NCI-H510A (cell line): ENCODE measurements around the gene PPM1M.
"Not testable (repeated sequence)": the region's sequence is repeated elsewhere in the genome, so short reads cannot be mapped to it uniquely, and the experiment has no call there.

ENCODE experiments used
- DNase-seq: peaks from one replicate; lab custom pipeline; 2025; lab: John Stamatoyannopoulos, UW

Gene PPM1M

DNA sequence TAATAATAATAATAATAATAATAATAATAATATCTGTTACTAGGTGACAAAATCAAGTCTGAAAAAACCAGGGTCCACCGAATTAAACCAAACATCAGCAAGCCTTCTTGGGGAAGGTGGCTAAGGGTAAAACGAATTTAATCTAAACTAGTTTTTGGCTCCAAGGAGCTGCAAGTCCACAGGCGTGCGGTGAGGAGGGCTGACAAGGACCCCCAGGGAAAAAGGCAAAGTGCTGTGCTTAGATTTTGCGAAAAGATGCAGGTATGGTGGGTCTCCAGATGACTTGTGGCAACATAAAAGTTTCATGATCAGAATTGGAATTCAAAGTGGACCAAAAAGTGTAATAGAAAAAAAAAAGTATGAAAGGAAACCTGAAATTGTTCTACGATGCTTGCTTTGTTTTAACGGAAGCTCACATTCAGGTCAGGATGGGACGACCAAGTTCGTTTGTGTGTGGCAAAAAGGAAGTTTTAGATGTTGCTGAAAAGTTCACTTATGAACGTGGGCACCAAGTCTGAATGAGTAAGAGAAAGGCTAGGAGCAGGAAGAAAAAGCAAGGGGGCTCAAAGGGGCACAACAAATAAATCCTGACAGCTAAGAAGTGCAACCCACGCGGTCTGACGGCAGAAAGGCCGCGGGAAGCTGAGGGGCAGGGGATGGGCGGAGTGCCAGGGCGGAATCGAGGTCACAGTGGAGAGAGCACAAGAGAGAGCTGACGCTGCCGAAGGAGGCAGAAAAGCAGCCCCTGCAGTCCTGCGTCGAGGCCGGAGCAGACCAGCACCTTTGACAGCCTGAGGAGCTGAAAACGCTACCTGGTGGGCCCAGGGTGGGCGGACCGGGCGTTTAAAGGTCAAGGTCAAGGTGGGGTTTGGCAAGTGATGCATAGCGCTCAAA is 31.8 kb downstream of the PPM1M start:
- peak; percentile 27 for DNase-seq

DNA sequence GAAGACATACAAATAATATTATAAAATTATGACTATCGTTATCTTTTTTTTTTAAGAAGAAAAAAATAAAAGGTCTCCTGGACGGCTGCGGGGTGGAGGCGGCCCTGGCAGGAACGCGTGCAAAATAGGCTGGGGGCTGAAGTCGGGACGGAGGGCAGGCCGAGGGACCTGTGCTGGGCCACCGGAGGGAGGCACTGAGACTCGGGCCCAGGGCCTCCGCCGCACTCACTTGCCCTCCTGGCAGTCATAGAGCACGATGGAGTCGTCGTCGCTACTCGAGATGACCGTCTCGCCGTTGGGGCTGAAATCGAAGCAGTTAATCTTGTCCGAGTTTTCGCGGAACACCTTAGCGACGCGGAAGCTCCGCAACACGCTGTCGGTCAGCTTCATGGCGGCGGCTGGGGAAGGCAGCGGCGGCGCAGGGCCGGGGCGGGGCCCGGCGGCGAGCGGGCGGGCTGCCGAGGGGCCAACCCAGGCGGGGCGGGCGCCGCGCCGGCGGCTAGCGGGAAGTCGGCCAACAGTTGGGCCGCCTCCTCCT is 32.5 kb downstream of the PPM1M start:
- DNase-seq = no peak

DNA sequence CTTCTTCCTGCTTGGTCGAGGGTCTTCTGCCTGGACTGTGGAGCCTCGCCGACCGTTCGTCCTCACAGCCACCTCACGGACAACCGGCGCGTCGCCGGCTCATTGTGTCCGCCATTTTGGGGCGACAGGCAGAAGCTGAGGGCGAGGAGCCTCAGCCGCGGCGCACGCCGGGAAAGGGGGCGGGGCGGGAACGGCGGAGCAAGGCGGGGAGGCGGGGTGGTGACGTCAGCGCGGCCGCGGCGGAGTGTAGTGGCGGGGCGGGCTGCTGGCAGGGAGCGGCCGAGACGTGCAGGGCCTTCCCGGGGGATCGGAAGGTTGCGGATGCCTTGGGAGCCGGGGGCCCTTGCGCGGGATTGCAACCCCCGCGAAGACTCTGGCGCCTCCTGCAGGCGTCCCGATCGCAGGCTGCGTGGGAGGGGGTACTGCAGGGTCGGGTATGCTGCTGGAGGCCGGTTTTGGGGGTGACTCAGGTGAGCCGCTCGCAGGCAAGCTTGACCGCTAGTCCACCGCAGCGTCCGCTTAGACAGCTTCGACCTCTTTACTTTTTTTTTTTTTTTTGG is 33.0 kb downstream of the PPM1M start, which contains the start of gene WDR82:
TSS of gene WDR82 (minus strand) at position 140 of the 560 bp plus-strand sequence. CDS start 288 bp downstream, outside the sequence.
- peak; percentile 78 for DNase-seq

DNA sequence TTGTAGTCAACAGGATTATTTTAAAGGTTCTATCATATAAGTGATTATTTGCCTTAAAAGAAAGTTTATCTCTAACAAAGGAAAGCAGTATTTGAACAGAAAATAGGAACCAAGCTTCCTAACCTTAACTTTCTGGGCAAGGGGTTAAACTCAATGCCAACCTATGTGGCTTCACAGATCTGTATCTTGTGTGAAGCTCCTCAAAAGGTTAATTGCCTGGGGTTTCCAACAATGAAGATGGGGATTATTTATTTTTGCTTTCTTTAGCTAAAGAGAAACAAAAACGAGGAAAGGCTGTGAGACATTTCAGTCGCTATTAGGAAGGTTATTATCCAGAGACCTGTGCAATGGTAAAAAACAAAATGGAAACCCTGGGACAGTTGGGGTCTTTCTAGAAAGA is 34.0 kb downstream of the PPM1M start:
- no peak for DNase-seq

DNA sequence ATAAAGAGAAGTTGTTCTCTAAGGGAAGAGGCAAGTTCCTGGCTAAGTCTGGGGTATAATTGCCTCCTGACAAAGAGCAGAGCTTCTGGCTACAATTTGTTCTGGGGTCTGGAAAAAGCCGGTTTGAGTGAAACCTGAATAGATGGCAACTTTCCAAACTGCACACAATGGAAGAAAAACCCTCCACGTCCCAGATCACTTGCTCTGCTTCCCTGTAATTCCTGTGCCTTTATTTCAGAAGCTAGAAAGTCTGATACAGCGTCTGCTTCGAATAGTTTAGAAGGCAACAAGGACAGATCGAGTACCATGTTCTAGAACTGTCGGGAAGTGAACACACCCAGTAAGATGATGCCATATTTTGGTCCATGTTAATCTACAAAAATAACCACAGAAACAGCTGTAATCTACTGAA is 34.5 kb downstream of the PPM1M start:
- DNase-seq = no peak

DNA sequence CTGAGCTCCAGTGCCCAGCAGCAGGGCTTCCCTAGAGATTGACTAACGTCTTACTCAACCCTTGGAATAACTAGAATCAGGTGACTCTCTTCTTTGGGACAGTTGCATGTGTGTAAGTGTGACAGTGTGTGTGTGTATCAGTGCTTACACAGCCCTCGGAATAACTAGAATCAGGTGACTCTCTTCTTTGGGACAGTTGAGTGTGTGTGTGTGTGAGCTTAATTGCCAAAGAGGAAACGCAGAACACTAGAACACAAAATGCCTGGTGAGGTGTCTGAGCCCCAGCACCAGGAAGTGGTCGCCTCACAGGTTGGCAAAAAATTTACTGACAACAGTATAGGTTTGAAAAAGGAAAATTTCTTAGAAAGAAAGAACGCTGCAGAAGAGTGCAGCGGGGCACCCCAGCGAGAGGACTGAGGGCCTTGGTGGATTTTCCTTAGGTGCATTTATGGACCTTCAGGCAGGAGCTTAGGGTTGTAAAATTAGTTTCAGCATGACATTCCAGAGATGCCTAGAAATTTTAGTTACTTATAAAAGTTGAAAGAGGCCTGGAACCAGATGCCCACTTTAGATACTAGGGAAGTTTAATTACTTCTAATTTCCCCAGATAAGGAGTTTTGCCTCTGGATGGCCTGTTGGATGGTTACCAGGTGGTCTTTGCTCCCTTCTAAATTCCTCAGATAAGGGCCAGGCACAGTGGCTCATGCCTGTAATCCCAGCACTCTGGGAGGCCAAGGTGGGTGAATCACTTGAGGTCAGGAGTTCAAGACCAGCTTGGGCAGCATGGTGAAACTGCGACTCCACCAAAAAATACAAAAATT is 36.6 kb downstream of the PPM1M start:
- DNase-seq = no peak

DNA sequence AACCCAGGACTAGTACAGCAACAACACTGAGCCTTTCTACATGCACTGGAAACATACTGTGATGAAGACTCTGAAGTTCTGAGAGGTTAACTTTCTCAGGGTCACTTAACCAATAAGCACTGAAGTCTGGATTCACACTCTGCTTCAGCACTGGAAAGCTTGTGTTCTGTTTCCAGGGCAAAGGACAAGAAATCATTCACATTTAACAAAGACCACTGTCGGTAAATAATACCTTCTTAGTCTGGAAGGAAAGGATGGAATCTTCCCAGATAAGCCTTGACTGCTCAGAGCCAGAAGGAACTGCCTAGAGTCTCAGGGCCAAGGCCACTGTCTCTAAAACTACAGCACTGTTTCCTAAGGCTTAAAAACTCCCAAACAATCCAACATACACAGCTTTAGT is 37.7 kb downstream of the PPM1M start:
- DNase-seq = no peak

DNA sequence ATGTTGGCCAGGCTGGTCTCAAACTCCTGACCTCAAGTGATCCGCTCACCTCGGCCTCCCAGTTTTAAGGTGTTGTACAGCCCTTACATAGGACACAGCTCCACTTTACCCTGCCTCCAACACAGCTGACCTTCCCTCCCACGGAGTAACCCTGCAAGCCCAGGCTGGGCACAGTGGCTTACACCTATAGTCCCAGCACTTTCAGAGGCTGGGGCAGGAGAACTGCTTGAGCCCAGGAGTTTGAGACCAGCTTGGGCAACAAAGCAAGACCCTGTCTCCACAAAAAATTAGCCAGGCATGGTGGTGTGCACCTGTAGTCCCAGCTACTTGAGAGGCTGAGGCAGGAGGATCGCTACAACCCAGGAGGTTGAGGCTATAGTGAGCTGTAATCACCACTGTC is 38.5 kb downstream of the PPM1M start:
- not testable (repeated sequence) for DNase-seq

DNA sequence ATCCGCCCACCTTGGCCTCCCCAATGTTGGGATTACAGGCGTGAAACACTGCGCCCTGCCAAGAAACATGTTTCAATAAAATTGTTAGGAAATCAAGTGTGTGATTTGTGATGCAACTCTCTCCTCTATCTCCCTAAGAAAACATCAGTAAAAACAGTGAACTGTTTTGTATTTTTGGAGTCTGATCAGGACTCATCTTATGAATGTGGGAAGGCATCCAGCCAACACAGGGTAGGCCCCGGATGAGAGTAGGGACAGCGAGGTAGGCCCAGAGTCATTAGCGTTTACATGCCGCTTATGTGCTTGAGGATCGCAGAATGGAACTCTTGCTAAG is 41.2 kb downstream of the PPM1M start:
- DNase-seq = no peak

DNA sequence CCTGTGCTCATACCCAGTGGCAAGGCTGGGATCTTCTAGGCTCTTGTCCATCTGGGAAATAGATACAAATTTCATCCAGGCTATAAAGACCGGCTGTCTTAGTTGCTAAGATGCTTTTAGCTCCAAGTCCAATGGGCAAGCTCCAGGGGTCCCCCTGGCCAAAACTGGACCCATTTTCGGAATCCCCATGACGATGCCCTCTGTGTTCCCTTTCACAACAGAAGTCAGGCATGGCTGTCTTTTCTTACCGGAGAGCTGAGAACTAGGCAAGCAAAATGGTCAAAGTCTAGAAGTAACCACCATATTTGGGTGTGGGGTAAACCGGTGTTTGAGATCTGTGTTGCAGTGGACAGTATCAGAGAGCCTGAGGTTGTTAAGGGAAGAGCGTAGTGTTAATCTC is 43.1 kb downstream of the PPM1M start:
- DNase-seq = no peak

DNA sequence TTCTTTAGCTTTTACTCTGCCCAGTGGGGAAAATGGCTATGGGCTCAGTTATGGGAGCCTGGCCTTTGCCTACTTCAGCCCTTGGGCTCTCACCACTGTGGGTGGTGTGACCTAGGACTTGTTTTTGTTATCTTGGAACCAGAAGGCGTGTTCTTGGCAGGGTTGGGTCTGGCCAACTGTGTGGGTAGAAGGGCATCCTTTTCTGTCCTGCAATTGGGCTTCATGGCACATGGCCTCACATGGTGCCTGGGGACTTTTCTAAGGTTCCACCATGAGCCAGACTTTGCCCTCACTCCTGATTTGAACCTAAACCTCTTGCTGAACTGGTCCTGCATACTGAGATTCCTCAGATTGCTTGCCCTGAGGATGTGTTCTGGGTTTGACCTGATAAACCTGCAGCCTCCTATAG is 43.8 kb downstream of the PPM1M start:
- DNase-seq = no peak

DNA sequence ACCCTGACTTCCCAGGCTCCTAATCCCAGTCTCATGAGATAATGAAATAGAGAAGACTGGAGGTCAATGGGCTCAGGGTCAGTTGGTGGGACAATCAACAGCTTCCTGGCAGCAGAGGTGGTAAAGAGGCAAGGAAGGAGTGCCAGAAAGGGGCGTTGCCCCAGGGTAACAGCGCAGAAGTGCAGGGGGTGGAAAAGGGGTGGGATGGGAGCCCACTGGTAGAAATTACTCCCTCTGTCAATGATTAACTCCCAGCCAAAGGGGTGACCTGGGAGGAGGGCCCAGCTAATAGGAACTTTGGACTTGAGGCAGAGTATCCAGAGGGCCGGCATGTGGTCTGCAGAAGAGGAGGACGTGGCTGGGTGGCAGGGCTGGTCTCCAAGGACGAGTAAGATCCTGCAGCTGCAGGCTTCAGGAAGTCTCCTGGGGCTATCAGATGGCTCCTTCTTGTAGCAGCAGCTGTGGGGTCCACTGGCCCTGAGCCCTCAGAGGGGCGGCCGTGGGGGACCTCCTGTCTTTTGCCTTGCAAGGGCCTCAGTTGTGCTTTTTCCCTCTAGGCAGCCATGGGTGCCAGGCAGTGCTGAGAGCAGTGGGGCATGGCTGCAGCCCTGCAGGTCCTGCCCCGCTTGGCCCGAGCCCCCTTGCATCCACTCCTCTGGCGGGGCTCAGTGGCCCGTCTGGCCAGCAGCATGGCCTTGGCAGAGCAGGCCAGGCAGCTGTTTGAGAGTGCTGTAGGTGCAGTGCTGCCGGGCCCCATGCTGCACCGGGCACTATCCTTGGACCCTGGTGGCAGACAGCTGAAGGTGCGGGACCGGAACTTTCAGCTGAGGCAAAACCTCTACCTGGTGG is 44.4 kb downstream of the PPM1M start:
- no peak for DNase-seq

DNA sequence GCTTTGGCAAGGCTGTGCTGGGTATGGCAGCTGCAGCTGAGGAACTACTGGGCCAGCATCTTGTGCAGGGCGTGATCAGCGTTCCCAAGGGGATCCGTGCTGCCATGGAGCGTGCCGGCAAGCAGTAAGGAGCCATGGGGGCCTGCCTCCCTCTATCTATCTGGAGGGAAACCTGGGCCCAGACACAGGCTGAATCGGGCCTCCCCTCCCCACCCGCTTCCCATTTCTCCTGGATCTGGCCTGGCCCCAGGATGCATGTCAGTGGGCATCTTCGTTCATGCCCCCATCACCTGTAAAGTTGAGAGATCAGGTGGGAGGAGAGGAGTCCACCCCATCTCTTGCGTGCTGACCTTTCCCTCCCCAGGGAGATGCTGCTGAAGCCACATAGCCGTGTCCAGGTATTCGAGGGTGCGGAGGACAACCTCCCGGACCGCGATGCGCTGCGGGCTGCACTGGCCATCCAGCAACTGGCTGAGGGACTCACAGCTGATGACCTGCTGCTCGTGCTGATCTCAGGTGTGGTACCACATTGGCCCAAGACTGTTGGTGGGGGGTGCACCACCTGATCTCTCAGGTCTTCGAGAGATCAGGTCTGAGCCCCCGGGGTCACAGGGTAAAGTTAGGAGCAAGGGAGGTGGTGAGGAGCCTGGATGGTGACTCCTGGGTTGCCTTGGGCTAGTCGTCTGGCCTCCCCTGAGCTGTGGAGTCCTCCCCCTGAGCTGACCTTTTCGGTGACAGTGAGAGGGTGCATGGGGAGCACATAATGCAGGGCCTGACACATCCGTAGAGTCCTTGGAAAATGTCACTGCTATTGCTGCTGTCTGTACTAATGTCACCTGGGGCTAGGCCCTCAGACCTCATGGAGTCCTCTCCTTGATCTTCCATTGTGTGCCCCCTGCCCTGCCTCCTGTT is 45.3 kb downstream of the PPM1M start:
- no peak for DNase-seq

DNA sequence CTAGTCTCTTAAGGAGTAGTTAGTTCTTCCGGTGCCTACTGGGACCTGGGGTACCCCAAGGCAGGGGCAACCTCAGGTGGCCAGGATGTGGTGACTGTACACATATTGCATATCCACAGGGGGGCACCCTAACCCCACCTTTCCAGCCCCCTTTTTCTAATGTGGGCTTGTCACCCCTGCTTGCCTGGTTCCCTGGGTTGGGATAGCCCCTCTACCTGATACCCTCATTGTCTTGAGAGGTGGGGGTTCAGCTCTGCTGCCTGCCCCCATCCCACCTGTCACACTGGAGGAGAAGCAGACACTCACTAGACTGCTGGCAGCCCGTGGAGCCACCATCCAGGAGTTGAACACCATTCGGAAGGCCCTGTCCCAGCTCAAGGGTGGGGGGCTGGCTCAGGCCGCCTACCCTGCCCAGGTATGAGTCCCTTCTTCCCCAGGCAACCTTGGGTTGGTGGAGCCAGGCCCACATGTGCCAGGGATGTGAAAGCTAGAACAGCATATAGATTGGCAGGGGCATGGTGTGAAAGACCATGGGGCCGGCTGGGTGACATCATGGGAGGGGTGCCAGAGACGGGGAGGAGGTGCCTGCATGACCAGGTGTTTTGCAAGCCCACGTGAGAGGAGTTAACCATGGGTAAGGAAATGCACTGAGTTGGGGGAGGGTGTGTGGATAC is 46.1 kb downstream of the PPM1M start:
- no peak for DNase-seq

DNA sequence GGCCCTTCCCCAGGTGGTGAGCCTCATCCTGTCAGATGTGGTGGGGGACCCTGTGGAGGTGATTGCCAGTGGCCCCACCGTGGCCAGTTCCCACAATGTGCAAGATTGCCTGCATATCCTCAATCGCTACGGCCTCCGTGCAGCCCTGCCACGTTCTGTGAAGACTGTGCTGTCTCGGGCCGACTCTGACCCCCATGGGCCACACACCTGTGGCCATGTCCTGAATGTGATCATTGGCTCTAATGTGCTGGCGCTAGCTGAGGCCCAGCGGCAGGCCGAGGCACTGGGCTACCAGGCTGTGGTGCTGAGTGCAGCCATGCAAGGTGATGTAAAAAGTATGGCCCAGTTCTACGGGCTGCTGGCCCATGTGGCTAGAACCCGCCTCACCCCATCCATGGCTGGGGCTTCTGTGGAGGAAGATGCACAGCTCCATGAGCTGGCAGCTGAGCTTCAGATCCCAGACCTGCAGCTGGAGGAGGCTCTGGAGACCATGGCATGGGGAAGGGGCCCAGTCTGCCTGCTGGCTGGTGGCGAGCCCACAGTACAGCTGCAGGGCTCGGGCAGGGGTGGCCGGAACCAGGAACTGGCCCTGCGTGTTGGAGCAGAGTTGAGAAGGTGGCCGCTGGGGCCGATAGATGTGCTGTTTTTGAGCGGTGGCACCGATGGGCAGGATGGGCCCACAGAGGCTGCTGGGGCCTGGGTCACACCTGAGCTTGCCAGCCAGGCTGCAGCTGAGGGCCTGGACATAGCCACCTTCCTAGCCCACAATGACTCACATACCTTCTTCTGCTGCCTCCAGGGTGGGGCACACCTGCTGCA is 46.9 kb downstream of the PPM1M start:
- DNase-seq = no peak

DNA sequence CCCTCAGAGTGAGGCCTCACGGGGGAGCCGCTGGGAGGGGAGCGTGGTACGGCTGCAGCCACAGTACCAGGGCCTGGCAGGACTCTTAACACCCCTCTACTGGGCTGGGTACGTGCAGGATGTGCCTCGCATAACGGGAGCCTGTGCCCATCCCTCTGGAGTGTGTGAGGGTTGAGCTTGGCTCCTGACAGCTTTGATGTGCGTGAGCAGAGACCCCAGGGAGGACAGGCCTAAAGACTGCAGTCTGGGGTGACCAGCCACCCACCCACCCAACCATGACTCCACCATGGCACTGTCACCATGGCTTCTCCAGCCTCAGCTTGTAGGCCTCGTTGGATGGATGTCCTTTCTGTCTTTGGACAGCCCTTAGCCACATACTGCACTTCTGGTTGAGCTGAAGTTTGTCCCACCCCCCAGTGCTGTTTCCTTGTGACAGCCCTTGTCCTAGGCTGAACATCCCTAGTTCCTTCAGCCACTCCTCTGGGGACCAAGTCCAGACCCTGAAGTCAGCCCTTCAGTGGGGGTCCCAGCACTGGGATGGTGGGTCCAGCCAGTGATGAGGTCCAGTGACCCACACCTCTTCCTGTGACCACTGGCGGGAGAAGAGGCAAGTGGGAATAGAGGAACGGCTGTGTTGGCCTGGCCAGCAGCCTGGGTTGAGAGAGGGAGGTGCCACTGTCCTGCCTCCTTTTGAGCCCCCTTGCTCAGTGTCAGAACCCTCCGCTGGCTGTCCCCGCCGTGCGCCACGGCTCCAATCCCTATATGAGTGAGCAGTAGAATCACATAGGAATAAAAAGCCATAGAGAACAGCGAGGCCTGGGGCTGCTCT is 48.1 kb downstream of the PPM1M start:
- no peak for DNase-seq

DNA sequence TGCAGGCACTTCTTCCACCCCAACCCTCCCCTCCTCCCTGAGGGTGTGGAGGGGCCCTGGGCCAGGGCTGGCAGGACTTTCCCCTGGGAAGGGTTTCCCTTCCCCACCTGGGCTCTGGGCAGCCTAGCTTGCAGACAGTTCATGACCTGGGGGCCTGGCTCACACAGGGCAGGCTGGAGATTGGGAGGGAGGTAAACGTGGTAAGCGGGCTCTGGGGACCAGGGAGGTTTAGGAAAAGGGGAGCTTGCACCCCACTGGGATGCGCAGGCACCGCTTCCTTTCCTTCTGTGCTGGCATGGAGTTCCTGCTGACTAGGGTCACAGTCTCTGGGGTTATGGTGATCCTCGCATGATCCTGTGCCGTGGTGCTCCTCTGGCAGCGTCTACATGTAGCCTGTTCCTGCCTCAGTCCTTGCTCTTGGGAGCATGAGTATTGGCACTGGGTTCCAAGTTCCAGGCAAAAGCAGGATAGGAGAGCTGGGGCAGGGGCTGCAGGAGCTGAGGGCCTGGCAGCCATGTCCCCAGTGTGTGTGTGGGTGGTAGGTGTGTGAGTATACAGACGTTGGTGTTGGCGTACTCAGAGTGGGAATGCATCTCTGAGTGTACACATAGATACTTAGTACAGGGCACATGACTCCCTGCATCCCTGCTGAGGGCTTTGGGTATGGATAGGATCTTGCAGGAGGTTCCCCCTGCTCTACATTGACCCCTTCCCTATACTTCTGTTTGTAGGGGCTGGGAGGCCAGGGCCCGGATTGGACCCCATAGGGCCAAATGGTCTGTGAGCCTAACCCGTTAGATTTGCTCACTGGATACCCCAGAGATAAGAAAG is 49.0 kb downstream of the PPM1M start:
- DNase-seq = no peak
